Activated T-cell treated with anti-CD3 and anti-CD28 coated beads, Interleukin-2, amount 50 U/mL, for 24 hours (primary cell): ENCODE results near the gene ARFGAP1.
"Not testable (repeated sequence)": the region's sequence is repeated elsewhere in the genome, so short reads cannot be mapped to it uniquely, and the experiment has no call there.

Experiments used
- DNase-seq: peaks from one replicate; pipeline ENCODE4 v3.0.0-alpha.2; 2020
- H3K27ac Mint-ChIP-seq: 2 replicates; pipeline ENCODE4 v1.8.0; 2020; ENCODE audit warnings: mild to moderate bottlenecking, mixed read lengths
- H3K27me3 Mint-ChIP-seq: 2 replicates; pipeline ENCODE4 v1.8.0; 2020; ENCODE audit warnings: mixed read lengths
- H3K36me3 Mint-ChIP-seq: 2 replicates; pipeline ENCODE4 v1.8.0; 2020; ENCODE audit warnings: low read depth, mixed read lengths
- H3K4me1 Mint-ChIP-seq: 2 replicates; pipeline ENCODE4 v1.8.0; 2020; ENCODE audit warnings: low read depth, mixed read lengths
- H3K4me3 Mint-ChIP-seq: 2 replicates; pipeline ENCODE4 v1.8.0; 2020; ENCODE audit warnings: mild to moderate bottlenecking, moderate library complexity, mixed read lengths
- H3K9me3 Mint-ChIP-seq: 2 replicates; pipeline ENCODE4 v1.8.0; 2020; ENCODE audit warnings: mixed read lengths

Gene ARFGAP1

GRCh38 chr20:63293871-63294535, 21.4 kb downstream of the ARFGAP1 start:
- Mint-ChIP-seq H3K4me3 (no peak overlapping the region), H3K27me3 (peaks cover 10% of the 10 kb centered on the region), H3K27ac (no peak overlapping the region), H3K4me1 (peaks cover 14% of the 10 kb centered on the region), H3K9me3 (no peaks in the 10 kb centered on the region), H3K36me3 (peaks cover 4% of the 10 kb centered on the region)
- DNase-seq: no peak

- H3K36me3 Mint-ChIP-seq: no peaks in the 10 kb centered on the region
- H3K27ac Mint-ChIP-seq: no peak overlapping the region
- H3K27me3 Mint-ChIP-seq: peaks cover 15% of the 10 kb centered on the region
- no peak overlapping the region for H3K4me3 Mint-ChIP-seq
- H3K9me3 Mint-ChIP-seq: no peaks in the 10 kb centered on the region
- H3K4me1 Mint-ChIP-seq: peaks cover 14% of the 10 kb centered on the region
- no peak for DNase-seq
Measured at GRCh38 chr20:63294536-63294900, 21.9 kb downstream of the ARFGAP1 start.

- no peaks in the 10 kb centered on the region for H3K9me3 Mint-ChIP-seq
- H3K27ac Mint-ChIP-seq: no peak overlapping the region
- H3K4me3 Mint-ChIP-seq: no peak overlapping the region
- no peaks in the 10 kb centered on the region for H3K36me3 Mint-ChIP-seq
- no peak for DNase-seq
- peaks cover 15% of the 10 kb centered on the region for H3K27me3 Mint-ChIP-seq
- H3K4me1 Mint-ChIP-seq: peaks cover 14% of the 10 kb centered on the region
Measured at GRCh38 chr20:63295018-63295417, 22.4 kb downstream of the ARFGAP1 start.

- Mint-ChIP-seq H3K27ac (no peak overlapping the region), H3K9me3 (no peaks in the 10 kb centered on the region), H3K4me1 (peaks cover 14% of the 10 kb centered on the region), H3K27me3 (peaks cover 15% of the 10 kb centered on the region), H3K36me3 (no peaks in the 10 kb centered on the region), H3K4me3 (peak overlapping the region; percentile 4)
- DNase-seq: no peak
Measured at GRCh38 chr20:63295422-63295821, 22.8 kb downstream of the ARFGAP1 start.

- no peak overlapping the region for H3K27ac Mint-ChIP-seq
- H3K4me1 Mint-ChIP-seq: peaks cover 14% of the 10 kb centered on the region
Measured at GRCh38 chr20:63295846-63296245, 23.2 kb downstream of the ARFGAP1 start.

GRCh38 chr20:63296531-63297299, 24.1 kb downstream of the ARFGAP1 start:
- Mint-ChIP-seq H3K4me1 (peaks cover 12% of the 10 kb centered on the region), H3K27me3 (peaks cover 24% of the 10 kb centered on the region), H3K27ac (no peak overlapping the region), H3K9me3 (peaks cover 3% of the 10 kb centered on the region), H3K4me3 (no peak overlapping the region), H3K36me3 (no peaks in the 10 kb centered on the region)
- no peak for DNase-seq

More at GRCh38 chr20:63295846-63296245, 23.2 kb downstream of the ARFGAP1 start:
- no peaks in the 10 kb centered on the region for H3K36me3 Mint-ChIP-seq
- H3K4me3 Mint-ChIP-seq: no peak overlapping the region
- no peaks in the 10 kb centered on the region for H3K9me3 Mint-ChIP-seq
- no peak for DNase-seq
- H3K27me3 Mint-ChIP-seq: peaks cover 17% of the 10 kb centered on the region

- H3K27ac Mint-ChIP-seq: no peak overlapping the region
- H3K4me3 Mint-ChIP-seq: no peak overlapping the region
- peaks cover 24% of the 10 kb centered on the region for H3K27me3 Mint-ChIP-seq
- H3K9me3 Mint-ChIP-seq: peaks cover 6% of the 10 kb centered on the region
- no peak for DNase-seq
- no peaks in the 10 kb centered on the region for H3K36me3 Mint-ChIP-seq
- H3K4me1 Mint-ChIP-seq: peaks cover 12% of the 10 kb centered on the region
Measured at GRCh38 chr20:63297371-63297781, 24.8 kb downstream of the ARFGAP1 start.

- Mint-ChIP-seq H3K4me3 (no peak overlapping the region), H3K27me3 (peaks cover 28% of the 10 kb centered on the region), H3K36me3 (no peaks in the 10 kb centered on the region), H3K9me3 (peaks cover 9% of the 10 kb centered on the region), H3K4me1 (peaks cover 12% of the 10 kb centered on the region), H3K27ac (no peak overlapping the region)
- no peak for DNase-seq
Measured at GRCh38 chr20:63297796-63298572, 25.4 kb downstream of the ARFGAP1 start.

- H3K4me1 Mint-ChIP-seq: peaks cover 12% of the 10 kb centered on the region
Measured at GRCh38 chr20:63298731-63299312, 26.2 kb downstream of the ARFGAP1 start.

GRCh38 chr20:63301671-63302070, 29.1 kb downstream of the ARFGAP1 start:
- no peak overlapping the region for H3K4me3 Mint-ChIP-seq
- no peak overlapping the region for H3K27ac Mint-ChIP-seq
- DNase-seq: no peak
- no peaks in the 10 kb centered on the region for H3K36me3 Mint-ChIP-seq
- H3K27me3 Mint-ChIP-seq: peaks cover 32% of the 10 kb centered on the region
- H3K9me3 Mint-ChIP-seq: peaks cover 9% of the 10 kb centered on the region
- H3K4me1 Mint-ChIP-seq: no peaks in the 10 kb centered on the region

More at GRCh38 chr20:63298731-63299312, 26.2 kb downstream of the ARFGAP1 start:
- Mint-ChIP-seq H3K9me3 (peaks cover 9% of the 10 kb centered on the region), H3K27ac (no peak overlapping the region), H3K27me3 (peaks cover 28% of the 10 kb centered on the region), H3K36me3 (no peaks in the 10 kb centered on the region), H3K4me3 (no peak overlapping the region)
- no peak for DNase-seq

- H3K27me3 Mint-ChIP-seq: peaks cover 32% of the 10 kb centered on the region
- peaks cover 9% of the 10 kb centered on the region for H3K9me3 Mint-ChIP-seq
- no peak overlapping the region for H3K4me3 Mint-ChIP-seq
- H3K36me3 Mint-ChIP-seq: no peaks in the 10 kb centered on the region
- no peak for DNase-seq
- no peak overlapping the region for H3K27ac Mint-ChIP-seq
- no peaks in the 10 kb centered on the region for H3K4me1 Mint-ChIP-seq
Measured at GRCh38 chr20:63303095-63303666, 30.6 kb downstream of the ARFGAP1 start.

- H3K9me3 Mint-ChIP-seq: peaks cover 9% of the 10 kb centered on the region
- peaks cover 25% of the 10 kb centered on the region for H3K27me3 Mint-ChIP-seq
- H3K4me1 Mint-ChIP-seq: no peaks in the 10 kb centered on the region
- H3K4me3 Mint-ChIP-seq: no peak overlapping the region
- H3K36me3 Mint-ChIP-seq: no peaks in the 10 kb centered on the region
- no peak for DNase-seq
- H3K27ac Mint-ChIP-seq: no peak overlapping the region
Measured at GRCh38 chr20:63305393-63305792, 32.8 kb downstream of the ARFGAP1 start.

GRCh38 chr20:63305933-63306672, 33.5 kb downstream of the ARFGAP1 start:
- DNase-seq, H3K36me3 Mint-ChIP-seq, H3K9me3 Mint-ChIP-seq, H3K4me3 Mint-ChIP-seq, H3K27ac Mint-ChIP-seq, H3K4me1 Mint-ChIP-seq: not testable (repeated sequence)
- peaks cover 24% of the 10 kb centered on the region for H3K27me3 Mint-ChIP-seq
